Endothelial cell (in vitro differentiated cells): ENCODE data around the gene FANCE. TPM values are rescaled to one million over a fixed set of nuclear protein-coding genes. Genes with fewer than 3 reads are reported as not detected.
"Not testable (repeated sequence)": the region's sequence is repeated elsewhere in the genome, so short reads cannot be mapped to it uniquely, and the experiment has no call there.

Source experiments
- DNase-seq: peaks from one replicate; pipeline ENCODE4 v3.0.0; 2021; ENCODE audit warnings: low spot score
- H3K27ac Mint-ChIP-seq: one replicate; pipeline ENCODE4 v1.8.0; 2021; ENCODE audit warnings: mixed read lengths, inconsistent platforms; ENCODE audit not compliant: unreplicated experiment
- H3K27me3 Mint-ChIP-seq: one replicate; pipeline ENCODE4 v1.8.0; 2021; ENCODE audit warnings: mild to moderate bottlenecking, moderate library complexity, mixed read lengths, inconsistent platforms; ENCODE audit not compliant: unreplicated experiment
- H3K36me3 Mint-ChIP-seq: one replicate; pipeline ENCODE4 v1.8.0; 2021; ENCODE audit warnings: mild to moderate bottlenecking, low read depth, mixed read lengths, inconsistent platforms; ENCODE audit not compliant: unreplicated experiment
- H3K4me1 Mint-ChIP-seq: one replicate; pipeline ENCODE4 v1.8.0; 2021; ENCODE audit warnings: mild to moderate bottlenecking, mixed read lengths, inconsistent platforms; ENCODE audit not compliant: unreplicated experiment
- H3K4me3 Mint-ChIP-seq: one replicate; pipeline ENCODE4 v1.8.0; 2021; ENCODE audit warnings: mild to moderate bottlenecking, mixed read lengths, inconsistent platforms; ENCODE audit not compliant: unreplicated experiment
- H3K9me3 Mint-ChIP-seq: one replicate; pipeline ENCODE4 v1.8.0; 2021; ENCODE audit warnings: mixed read lengths, inconsistent platforms; ENCODE audit not compliant: unreplicated experiment
- microRNA-seq: library from miRNA; unstranded; fragments of <30 nt; microRNA quantifications from one replicate; pipeline ENCODE4, GENCODE V29; 2020; ENCODE audit not compliant: unreplicated experiment
- total RNA-seq: library from RNA; stranded (reverse); fragmentation: NEBNext Ultra II Directional; extraction: Animal tissue kit (Norgen Biotek cat#: 25700); gene quantifications from one replicate; pipeline ENCODE4 v1.2.1, GENCODE V29; 2021; ENCODE audit not compliant: unreplicated experiment
- TF ChIP-seq, protein P1 (sequence below): fragments of 200-600 bp; sonication (generic); IDR thresholded peaks from one replicate; pipeline ENCODE4 v1.5.0; 2021; ENCODE audit warnings: antibody characterized with exemption; ENCODE audit not compliant: unreplicated experiment

Gene FANCE
- total RNA-seq, 1 donor from 2014 or later, result 21.8 TPM

- peaks cover 3% of the 10 kb centered on the region for H3K4me1 Mint-ChIP-seq
- TF ChIP-seq, protein P1, sequence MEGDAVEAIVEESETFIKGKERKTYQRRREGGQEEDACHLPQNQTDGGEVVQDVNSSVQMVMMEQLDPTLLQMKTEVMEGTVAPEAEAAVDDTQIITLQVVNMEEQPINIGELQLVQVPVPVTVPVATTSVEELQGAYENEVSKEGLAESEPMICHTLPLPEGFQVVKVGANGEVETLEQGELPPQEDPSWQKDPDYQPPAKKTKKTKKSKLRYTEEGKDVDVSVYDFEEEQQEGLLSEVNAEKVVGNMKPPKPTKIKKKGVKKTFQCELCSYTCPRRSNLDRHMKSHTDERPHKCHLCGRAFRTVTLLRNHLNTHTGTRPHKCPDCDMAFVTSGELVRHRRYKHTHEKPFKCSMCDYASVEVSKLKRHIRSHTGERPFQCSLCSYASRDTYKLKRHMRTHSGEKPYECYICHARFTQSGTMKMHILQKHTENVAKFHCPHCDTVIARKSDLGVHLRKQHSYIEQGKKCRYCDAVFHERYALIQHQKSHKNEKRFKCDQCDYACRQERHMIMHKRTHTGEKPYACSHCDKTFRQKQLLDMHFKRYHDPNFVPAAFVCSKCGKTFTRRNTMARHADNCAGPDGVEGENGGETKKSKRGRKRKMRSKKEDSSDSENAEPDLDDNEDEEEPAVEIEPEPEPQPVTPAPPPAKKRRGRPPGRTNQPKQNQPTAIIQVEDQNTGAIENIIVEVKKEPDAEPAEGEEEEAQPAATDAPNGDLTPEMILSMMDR, result no peak
- H3K9me3 Mint-ChIP-seq, result no peaks in the 10 kb centered on the region
- H3K27ac Mint-ChIP-seq, result no peak overlapping the region
- peaks cover 8% of the 10 kb centered on the region for H3K27me3 Mint-ChIP-seq
- no peak for DNase-seq
- H3K36me3 Mint-ChIP-seq, result no peaks in the 10 kb centered on the region
- H3K4me3 Mint-ChIP-seq, result no peak overlapping the region
Measured at GRCh38 chr6:35511562-35511941, 59.4 kb downstream of the FANCE start.

DNA sequence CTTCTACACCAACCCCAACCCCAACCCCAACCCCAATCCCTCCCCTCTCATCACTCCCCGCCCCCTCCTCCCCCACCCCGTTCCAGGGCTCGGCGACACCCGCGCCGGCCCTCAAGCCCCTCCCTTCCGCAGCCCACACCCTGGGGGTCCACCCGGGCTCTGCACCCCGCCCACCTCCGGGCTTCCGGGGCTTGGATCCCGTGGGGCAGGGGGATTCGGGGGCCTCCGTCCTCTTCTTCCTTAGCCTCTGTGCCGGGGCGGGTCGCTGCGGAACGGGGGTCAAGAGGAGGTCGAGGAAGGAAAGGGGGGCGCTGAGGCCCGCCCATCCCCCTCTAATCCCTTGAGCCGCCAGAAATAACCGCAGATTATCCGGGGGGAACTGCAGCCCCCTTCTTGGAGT, 59.9 kb downstream of the FANCE start:
- Mint-ChIP-seq H3K9me3 (no peaks in the 10 kb centered on the region), H3K27me3 (peaks cover 8% of the 10 kb centered on the region), H3K36me3 (no peaks in the 10 kb centered on the region), H3K27ac (no peak overlapping the region), H3K4me3 (no peak overlapping the region), H3K4me1 (peaks cover 3% of the 10 kb centered on the region)
- TF ChIP-seq, protein P1, result no peak
- DNase-seq, result no peak

DNA sequence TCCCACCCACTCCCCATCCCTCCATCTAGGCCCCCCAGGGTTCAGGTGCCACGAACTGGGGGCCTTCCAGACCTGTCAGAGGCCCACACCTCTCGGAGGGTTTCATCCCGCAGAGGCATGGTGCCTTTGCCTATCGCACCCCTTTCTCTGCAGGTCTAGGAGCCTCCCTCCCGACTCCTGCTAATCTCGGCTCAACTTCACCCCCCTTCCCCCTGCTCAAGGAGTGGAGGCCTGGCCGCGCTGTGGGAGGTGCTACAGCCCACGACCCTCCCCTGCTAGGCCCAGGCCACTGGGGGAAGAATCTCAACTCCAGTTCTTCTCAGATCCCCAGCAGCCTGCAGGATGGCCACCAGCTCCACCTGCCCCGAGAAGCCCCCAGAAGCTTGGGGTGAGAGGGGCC, 60.6 kb downstream of the FANCE start, which contains the start of gene TULP1:
TSS of gene TULP1 (minus strand) at position 157 of the 400 bp plus-strand sequence. CDS start at position 119, 38 bp downstream.
- Mint-ChIP-seq H3K27ac (no peak within 1 kb of the TSS), H3K27me3 (peaks cover 8% of the 10 kb centered on the region), H3K36me3 (no peaks in the 10 kb centered on the region), H3K9me3 (no peaks in the 10 kb centered on the region), H3K4me1 (peaks cover 3% of the 10 kb centered on the region), H3K4me3 (no peak within 1 kb of the TSS)
- no peak for DNase-seq
- TF ChIP-seq, protein P1, result no peak

- Mint-ChIP-seq H3K4me1 (no peaks in the 10 kb centered on the region), H3K36me3 (no peaks in the 10 kb centered on the region), H3K27ac (no peak overlapping the region), H3K4me3 (no peak overlapping the region), H3K9me3 (no peaks in the 10 kb centered on the region), H3K27me3 (peaks cover 6% of the 10 kb centered on the region)
- TF ChIP-seq, protein P1, result no peak
- no peak for DNase-seq
Measured at GRCh38 chr6:35514587-35514986, 62.4 kb downstream of the FANCE start.

- not testable (repeated sequence) for H3K4me1 Mint-ChIP-seq
Measured at GRCh38 chr6:35515939-35516338, 63.8 kb downstream of the FANCE start.

More at GRCh38 chr6:35515939-35516338, 63.8 kb downstream of the FANCE start:
- not testable (repeated sequence) for H3K4me3 Mint-ChIP-seq, DNase-seq, H3K9me3 Mint-ChIP-seq, H3K36me3 Mint-ChIP-seq, H3K27me3 Mint-ChIP-seq, H3K27ac Mint-ChIP-seq

Small RNA genes within 50 kb of the gene (microRNA-seq; reads per million reads assigned to microRNA genes)
- 3.2 reads per million, percentile 39 among the genes with 10 or more reads in this experiment for gene MIR7111

Other genes with a start within 250 kb of the FANCE start
- gene SCUBE3, start 238.4 kb upstream of the FANCE start, total RNA-seq, result 1.2 TPM
- gene ZNF76, start 192.6 kb upstream of the FANCE start, total RNA-seq, result 26.4 TPM
- gene DEF6, start 154.5 kb upstream of the FANCE start, total RNA-seq, result 24.0 TPM
- gene PPARD, start 109.8 kb upstream of the FANCE start, total RNA-seq, result 38.7 TPM
- gene RPL10A, start 16.1 kb downstream of the FANCE start, total RNA-seq, result 1,320 TPM
- 6.3 TPM for gene TEAD3, start 44.7 kb downstream of the FANCE start, total RNA-seq
- gene TULP1, start 60.6 kb downstream of the FANCE start, total RNA-seq, result not detected
- 7.2 TPM for gene FKBP5, start 236.6 kb downstream of the FANCE start, total RNA-seq